PC-3 (cell line): ENCODE results near the gene FAM209B. TPM values are rescaled to one million over a fixed set of nuclear protein-coding genes. Genes with fewer than 3 reads are reported as not detected.

Experiments
- ATAC-seq: fragments of 200-7000 bp; cut with Tn5 transposase; 2 replicates; pipeline ENCODE4 v1.9.1; 2020; ENCODE audit warnings: mild to moderate bottlenecking, moderate library complexity
- BruUV-seq: library from RNA; stranded (reverse); fragments of 400-500 nt; replicated peaks from 2 replicates; lab custom pipeline; 2021; lab: Mats Ljungman, UMichigan
- CTCF ChIA-PET: fragments of 300-600 bp; sonication (Branson Sonifier 250); formaldehyde crosslinking; loops from one replicate; lab custom pipeline; 2022; ENCODE audit warnings: antibody characterized with exemption; lab: Charles Lee
- POLR2A ChIA-PET: fragments of 300-600 bp; sonication (Branson Sonifier 250); formaldehyde crosslinking; loops from one replicate; lab custom pipeline; 2022; ENCODE audit warnings: antibody characterized with exemption; ENCODE audit not compliant: unreplicated experiment; lab: Charles Lee
- DNase-seq: peaks from one replicate; pipeline ENCODE4 v3.0.0-alpha.2; 2015
- H2AFZ ChIP-seq: fragments of 300-600 bp; sonication (generic); 2 replicates; pipeline ENCODE4 v1.6.0; 2016; ENCODE audit warnings: antibody characterized with exemption, low read length
- H3F3A ChIP-seq: fragments of 300-600 bp; sonication (generic); one replicate; pipeline ENCODE4 v1.6.0; 2017; ENCODE audit warnings: antibody characterized with exemption, low read length, control low read depth, mild to moderate bottlenecking; ENCODE audit not compliant: unreplicated experiment
- H3K27ac ChIP-seq: fragments of 300-600 bp; sonication (generic); 2 replicates; pipeline ENCODE4 v1.5.1; 2016; ENCODE audit warnings: mild to moderate bottlenecking, low read length
- H3K27me3 ChIP-seq: fragments of 300-600 bp; sonication (generic); 2 replicates; pipeline ENCODE4 v1.6.1; 2016; ENCODE audit warnings: low read length, mixed read lengths
- H3K36me3 ChIP-seq: fragments of 300-600 bp; sonication (generic); 2 replicates; pipeline ENCODE4 v1.6.1; 2016; ENCODE audit warnings: low read depth, mixed run types, low read length, mixed read lengths
- H3K4me1 ChIP-seq: fragments of 300-600 bp; sonication (generic); 2 replicates; pipeline ENCODE4 v1.5.1; 2016; ENCODE audit warnings: low read length; ENCODE audit not compliant: insufficient read depth
- H3K4me2 ChIP-seq: fragments of 300-600 bp; sonication (generic); 2 replicates; pipeline ENCODE4 v1.6.0; 2016; ENCODE audit warnings: low read length
- H3K4me3 ChIP-seq: fragments of 300-600 bp; sonication (generic); 2 replicates; pipeline ENCODE4 v1.5.1; 2016; ENCODE audit warnings: mild to moderate bottlenecking, low read length, mixed read lengths
- H3K79me2 ChIP-seq: fragments of 300-600 bp; sonication (generic); 2 replicates; pipeline ENCODE4 v1.6.1; 2017; ENCODE audit warnings: low read length, mixed read lengths
- H3K9ac ChIP-seq: fragments of 300-600 bp; sonication (generic); 2 replicates; pipeline ENCODE4 v1.6.0; 2016; ENCODE audit warnings: mild to moderate bottlenecking, low read length
- H3K9me2 ChIP-seq: fragments of 300-600 bp; sonication (generic); replicated peaks from 2 replicates; pipeline ENCODE4 v1.6.1; 2016; ENCODE audit warnings: mixed run types, low read length, mixed read lengths
- H3K9me3 ChIP-seq: fragments of 300-600 bp; sonication (generic); 2 replicates; pipeline ENCODE4 v1.6.1; 2016; ENCODE audit warnings: low read length, mixed read lengths
- H4K20me1 ChIP-seq: fragments of 300-600 bp; sonication (generic); 2 replicates; pipeline ENCODE4 v1.6.1; 2016; ENCODE audit warnings: low read length, mixed read lengths
- CTCF ChIP-seq: fragments of 300-600 bp; sonication (generic); conservative IDR thresholded peaks from 2 replicates; pipeline ENCODE4 v1.5.1; 2017; ENCODE audit warnings: antibody characterized with exemption, low read depth, mild to moderate bottlenecking, low read length
- EZH2 ChIP-seq: fragments of 300-600 bp; sonication (generic); IDR thresholded peaks from one replicate; pipeline ENCODE4 v1.6.1; 2017; ENCODE audit warnings: antibody characterized with exemption, mild to moderate bottlenecking, low read length; ENCODE audit not compliant: unreplicated experiment
- EZH2phosphoT487 ChIP-seq: fragments of 300-600 bp; sonication (generic); IDR thresholded peaks from 2 replicates; pipeline ENCODE4 v1.6.1; 2018; ENCODE audit warnings: mild to moderate bottlenecking, antibody characterized with exemption, low read length, borderline replicate concordance
- intact Hi-C: fragments of 100-400 bp; cut with micrococcal nuclease; formaldehyde crosslinking; loops from 2 replicates; pipeline ENCODE4 v1.9.0; 2023
- total RNA-seq: library from RNA; depleted of rRNA; stranded (reverse); fragments of >200 nt; gene quantifications from 2 replicates; pipeline ENCODE4 v1.2.3, GENCODE V29; 2014

Gene FAM209B
- total RNA-seq, 1 experiment from 2014 or later, result 0.58 TPM

- H2AFZ ChIP-seq, result no peak overlapping the region
- no peaks in the 10 kb centered on the region for H3K9me3 ChIP-seq
- no peaks in the 10 kb centered on the region for H4K20me1 ChIP-seq
- peaks cover 9% of the 10 kb centered on the region for H3K4me1 ChIP-seq
- H3K79me2 ChIP-seq, result no peaks in the 10 kb centered on the region
- H3K9me2 ChIP-seq, result no peaks in the 10 kb centered on the region
- ChIA-PET POLR2A (no interaction called here), CTCF (no interaction called here)
- no peak overlapping the region for H3K9ac ChIP-seq
- no peak overlapping the region for H3K4me2 ChIP-seq
- ATAC-seq (no peak), DNase-seq (no peak)
- H3K4me3 ChIP-seq, result no peak overlapping the region
- H3K27me3 ChIP-seq, result no peaks in the 10 kb centered on the region
- no TSS peak for BruUV-seq
- H3K27ac ChIP-seq, result no peak overlapping the region
- TF ChIP-seq CTCF (no peak), EZH2 (no peak), EZH2phosphoT487 (no peak)
- no peaks in the 10 kb centered on the region for H3K36me3 ChIP-seq
- intact Hi-C loops, result no loop called here
- no peaks in the 10 kb centered on the region for H3F3A ChIP-seq
These were observed 40.9 kb downstream of the FAM209B start for GRCh38 chr20:56573986-56574385.

- DNase-seq (peak; percentile 45), ATAC-seq (peak; percentile 51; the same call in 1 of the 2 replicates)
- Histone ChIP-seq H3K4me2 (peak overlapping the region; percentile 40; the same call in 1 of the 2 replicates), H3K36me3 (no peaks in the 10 kb centered on the region), H3K27ac (no peak overlapping the region), H3K4me3 (no peak overlapping the region), H4K20me1 (no peaks in the 10 kb centered on the region), H3K9ac (no peak overlapping the region), H3K27me3 (no peaks in the 10 kb centered on the region), H3K4me1 (peaks cover 9% of the 10 kb centered on the region), H3F3A (no peaks in the 10 kb centered on the region), H3K79me2 (no peaks in the 10 kb centered on the region), H2AFZ (peak overlapping the region; percentile 27), H3K9me2 (no peaks in the 10 kb centered on the region), H3K9me3 (no peaks in the 10 kb centered on the region)
- intact Hi-C loops, result loop anchor here (5.0 kb wide), 1 partner anchor 372 kb away; no protein-coding TSS in a partner anchor
- TF ChIP-seq EZH2 (no peak), EZH2phosphoT487 (no peak), CTCF (no peak)
- ChIA-PET POLR2A (no interaction called here), CTCF (no interaction called here)
- no TSS peak for BruUV-seq
These were observed 41.6 kb downstream of the FAM209B start for GRCh38 chr20:56574531-56575142.

GRCh38 chr20:56575157-56575556, 42.1 kb downstream of the FAM209B start:
- Histone ChIP-seq H3K4me3 (no peak overlapping the region), H3K9me2 (no peaks in the 10 kb centered on the region), H3K27ac (no peak overlapping the region), H3K4me1 (peaks cover 9% of the 10 kb centered on the region), H3K36me3 (no peaks in the 10 kb centered on the region), H3F3A (no peaks in the 10 kb centered on the region), H3K9me3 (no peaks in the 10 kb centered on the region), H3K79me2 (no peaks in the 10 kb centered on the region), H3K27me3 (no peaks in the 10 kb centered on the region), H4K20me1 (no peaks in the 10 kb centered on the region), H3K4me2 (peak overlapping the region; percentile 40; the same call in 1 of the 2 replicates), H3K9ac (no peak overlapping the region), H2AFZ (peak overlapping the region; percentile 27)
- DNase-seq, result no peak
- BruUV-seq, result no TSS peak
- ATAC-seq, result no peak
- intact Hi-C loops, result loop anchor here (5.0 kb wide), 1 partner anchor 373 kb away; no protein-coding TSS in a partner anchor
- ChIA-PET POLR2A (no interaction called here), CTCF (no interaction called here)
- TF ChIP-seq EZH2phosphoT487 (no peak), EZH2 (no peak), CTCF (no peak)
